ENCODE measurements around the gene COL1A2.

The COL1A2 gene

DNA sequence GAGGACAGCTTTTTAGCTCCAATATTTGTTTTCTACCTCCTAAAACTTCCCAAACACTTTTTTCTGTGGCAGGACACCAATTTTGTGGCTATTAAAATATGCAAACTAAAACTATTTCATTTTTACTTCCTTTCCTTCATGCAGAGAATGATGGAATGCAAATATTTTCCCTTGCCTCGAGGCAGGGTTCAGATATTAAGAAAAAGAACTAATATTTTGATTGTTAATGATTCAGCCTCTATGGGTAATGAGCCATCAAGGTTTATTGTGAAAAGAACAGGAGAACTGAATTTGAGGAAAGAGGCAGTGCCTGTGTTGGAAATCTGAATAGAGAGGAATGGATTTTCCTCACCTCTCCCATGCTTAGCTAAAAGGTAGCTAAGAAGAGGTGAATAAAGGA, 71.8 kb downstream of the COL1A2 start:
- no peak for DNase-seq (ENCODE audit: low read depth, low spot score)
- no peak overlapping the region for H3K27ac ChIP-seq

DNA sequence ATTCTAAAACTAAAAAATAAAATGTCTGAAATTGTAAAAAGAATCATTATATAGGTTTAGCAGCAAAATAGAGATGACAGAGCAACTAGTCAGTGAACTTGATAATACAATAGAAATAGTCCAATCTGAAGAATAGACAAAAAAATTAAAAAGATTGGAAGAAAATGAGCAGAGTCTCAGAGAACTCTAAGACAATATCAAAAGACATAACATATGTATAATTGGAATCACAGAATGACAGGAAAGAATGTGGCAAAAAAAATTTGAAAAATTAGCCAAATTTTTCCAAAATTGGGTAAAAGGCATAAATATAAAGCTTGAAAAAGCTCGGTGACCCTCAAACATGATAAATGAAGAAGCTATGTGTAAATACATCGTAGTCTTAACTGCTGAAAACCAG, 76.9 kb downstream of the COL1A2 start:
- DNase-seq (ENCODE audit: low read depth, low spot score): no peak
- H3K27ac ChIP-seq: no peak overlapping the region

DNA sequence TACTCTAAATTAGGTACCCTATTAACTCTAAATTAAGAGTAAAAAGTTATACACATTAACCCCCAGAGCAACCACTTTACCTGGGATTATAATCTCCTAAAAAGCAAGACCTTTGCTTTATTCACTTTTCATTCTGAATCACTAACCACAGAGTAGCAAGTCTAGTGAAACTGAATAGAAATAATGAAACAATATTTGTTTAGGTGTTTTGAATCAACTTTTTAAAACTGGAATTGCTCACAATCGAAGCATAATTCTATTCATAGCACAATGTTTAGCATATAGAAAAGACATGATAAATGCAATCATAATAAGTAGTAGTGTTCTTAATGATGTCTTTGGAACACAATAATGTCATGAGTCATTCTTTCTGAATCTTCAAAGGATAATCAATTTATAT, 77.9 kb downstream of the COL1A2 start:
- DNase-seq (ENCODE audit: low read depth, low spot score): no peak
- no peak overlapping the region for H3K27ac ChIP-seq

DNA sequence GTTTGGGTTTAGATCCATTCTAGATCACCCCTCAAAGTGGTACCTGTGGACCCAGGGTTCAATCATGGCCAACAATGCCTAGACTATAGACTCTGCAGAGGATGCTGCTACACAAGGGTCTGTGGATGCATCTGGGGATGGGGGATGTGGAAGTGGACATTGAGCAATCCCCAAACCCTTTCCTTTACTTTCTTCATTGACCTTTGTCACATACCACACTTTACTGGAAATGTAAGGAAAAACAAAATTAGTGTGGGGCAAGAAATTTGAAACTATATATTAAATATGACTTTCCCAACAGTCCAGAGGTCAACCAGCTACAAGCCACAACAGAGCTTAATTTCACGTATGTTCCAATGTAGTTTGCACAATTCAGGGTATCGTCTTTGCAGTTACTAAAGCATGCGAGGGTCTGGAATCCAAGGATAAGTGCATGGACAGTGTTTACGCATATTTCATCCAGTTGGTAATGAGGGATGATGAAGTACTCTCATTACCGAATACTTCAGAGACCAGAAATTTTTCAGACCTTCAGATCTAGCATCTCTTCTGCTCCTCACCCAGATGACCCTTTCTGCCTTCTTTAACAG, 81.7 kb downstream of the COL1A2 start:
- H3K27ac ChIP-seq: no peak overlapping the region
- no peak for DNase-seq (ENCODE audit: low read depth, low spot score)

DNA sequence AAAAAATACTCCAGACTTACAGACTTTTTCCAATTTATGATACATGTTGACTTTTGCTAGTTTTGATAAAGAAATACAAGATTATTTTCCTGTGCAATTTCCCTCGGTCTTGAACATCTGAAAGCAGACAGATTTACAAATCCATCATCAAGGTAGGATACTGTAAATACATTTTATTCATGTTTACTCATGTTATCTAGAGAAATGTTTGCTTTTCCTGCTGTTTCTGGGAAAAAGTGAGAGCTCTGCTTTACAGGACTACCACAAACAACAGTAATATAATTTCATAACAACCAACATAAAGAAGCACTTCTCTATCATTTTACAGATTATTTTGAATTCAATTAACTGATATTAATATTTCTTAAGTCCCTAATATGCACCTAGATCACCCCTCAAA, 83.2 kb downstream of the COL1A2 start:
- H3K27ac ChIP-seq: no peak overlapping the region
- DNase-seq (ENCODE audit: low read depth, low spot score): no peak

DNA sequence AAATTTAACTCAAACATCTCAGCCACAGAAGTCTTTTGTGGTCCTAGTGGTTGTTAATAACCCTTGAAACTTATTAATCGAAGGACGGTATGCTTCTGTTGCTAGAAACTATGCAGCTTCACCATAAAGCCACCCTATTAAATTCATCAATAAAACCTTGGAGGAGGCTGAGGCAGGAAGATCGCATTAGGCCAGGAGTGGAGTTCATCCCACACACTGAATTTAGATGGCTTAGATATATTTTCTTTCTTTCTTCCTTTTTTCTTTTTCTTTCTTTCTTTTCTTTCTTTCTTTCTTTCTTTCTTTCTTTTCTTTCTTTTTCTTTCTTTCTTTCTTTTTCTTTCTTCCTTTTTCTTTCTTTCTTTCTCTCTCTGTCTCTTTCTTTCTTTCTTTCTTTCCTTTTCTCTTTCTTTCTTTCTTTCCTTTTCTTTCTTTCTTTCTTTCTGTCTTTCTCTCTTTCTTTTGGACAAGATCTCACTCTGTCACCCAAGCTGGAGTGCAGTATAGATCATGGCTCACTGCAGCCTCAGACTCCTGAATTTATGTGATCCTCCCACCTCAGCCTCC, 84.0 kb downstream of the COL1A2 start:
- no peak for DNase-seq (ENCODE audit: low read depth, low spot score)
- H3K27ac ChIP-seq: no peak overlapping the region

Data from epithelial cell of prostate (primary cell).